Fibroblast of pulmonary artery (primary cell): ENCODE data around the gene FCHO2.
A peak's percentile ranks its signal among the peaks of the same experiment; 100 is the strongest.
"Not testable (repeated sequence)": the region's sequence is repeated elsewhere in the genome, so short reads cannot be mapped to it uniquely, and the experiment has no call there.

ENCODE experiments used
- DNase-seq: peaks from one replicate; pipeline ENCODE4 v3.0.0-alpha.2; 2010; ENCODE audit warnings: low read depth
- H3K4me3 ChIP-seq: replicated peaks from 2 replicates; pipeline ENCODE4 v1.5.1; 2011; ENCODE audit warnings: low read depth, mild to moderate bottlenecking, control low read depth, low read length, moderate library complexity
- TF ChIP-seq, protein P1 (sequence below): IDR thresholded peaks from 2 replicates; pipeline ENCODE4 v1.5.1; 2011; ENCODE audit warnings: mild to moderate bottlenecking, control low read depth, low read length, inconsistent platforms; ENCODE audit errors: missing control alignments

The FCHO2 gene

DNA sequence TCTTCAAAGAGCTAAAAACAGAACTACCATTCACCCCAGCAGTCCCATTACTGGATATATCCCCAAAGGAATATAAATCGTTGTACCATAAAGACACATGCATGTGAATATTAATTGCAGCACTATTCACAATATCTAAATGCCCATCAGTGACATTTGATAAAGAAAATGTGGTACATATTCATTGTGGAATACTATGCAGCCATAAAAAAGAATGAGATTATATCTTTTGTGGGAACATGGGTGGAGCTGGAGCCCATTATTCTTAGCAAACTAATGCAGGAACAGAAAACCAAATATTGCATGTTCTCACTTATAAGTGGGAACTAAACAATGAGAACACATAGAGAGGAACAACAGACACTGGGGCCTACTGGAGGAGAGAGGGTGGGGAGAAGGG lies 38.7 kb downstream of the FCHO2 start:
- no peak for DNase-seq
- no peak overlapping the region for H3K4me3 ChIP-seq
- TF ChIP-seq, protein P1, sequence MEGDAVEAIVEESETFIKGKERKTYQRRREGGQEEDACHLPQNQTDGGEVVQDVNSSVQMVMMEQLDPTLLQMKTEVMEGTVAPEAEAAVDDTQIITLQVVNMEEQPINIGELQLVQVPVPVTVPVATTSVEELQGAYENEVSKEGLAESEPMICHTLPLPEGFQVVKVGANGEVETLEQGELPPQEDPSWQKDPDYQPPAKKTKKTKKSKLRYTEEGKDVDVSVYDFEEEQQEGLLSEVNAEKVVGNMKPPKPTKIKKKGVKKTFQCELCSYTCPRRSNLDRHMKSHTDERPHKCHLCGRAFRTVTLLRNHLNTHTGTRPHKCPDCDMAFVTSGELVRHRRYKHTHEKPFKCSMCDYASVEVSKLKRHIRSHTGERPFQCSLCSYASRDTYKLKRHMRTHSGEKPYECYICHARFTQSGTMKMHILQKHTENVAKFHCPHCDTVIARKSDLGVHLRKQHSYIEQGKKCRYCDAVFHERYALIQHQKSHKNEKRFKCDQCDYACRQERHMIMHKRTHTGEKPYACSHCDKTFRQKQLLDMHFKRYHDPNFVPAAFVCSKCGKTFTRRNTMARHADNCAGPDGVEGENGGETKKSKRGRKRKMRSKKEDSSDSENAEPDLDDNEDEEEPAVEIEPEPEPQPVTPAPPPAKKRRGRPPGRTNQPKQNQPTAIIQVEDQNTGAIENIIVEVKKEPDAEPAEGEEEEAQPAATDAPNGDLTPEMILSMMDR, result no peak

DNA sequence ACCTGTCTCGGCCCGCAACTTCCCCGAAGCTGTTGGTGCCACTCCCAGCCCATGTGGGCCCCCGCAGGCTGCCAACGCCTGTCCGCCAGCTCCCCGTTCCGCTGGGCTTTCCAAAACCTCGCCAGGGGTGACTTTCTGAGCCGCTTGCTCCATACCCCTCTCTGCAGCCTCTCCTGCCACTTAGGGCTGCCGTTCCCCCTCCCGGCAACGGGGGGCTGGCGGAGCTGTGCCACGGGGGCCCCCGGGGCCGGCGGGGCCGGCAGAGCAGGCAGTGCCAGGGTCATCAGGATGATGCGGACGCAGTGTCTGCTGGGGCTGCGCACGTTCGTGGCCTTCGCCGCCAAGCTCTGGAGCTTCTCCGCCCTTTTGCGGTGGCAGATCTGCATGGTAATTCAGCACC lies 40.8 kb downstream of the FCHO2 start:
- DNase-seq, result no peak
- TF ChIP-seq, protein P1, result no peak
- H3K4me3 ChIP-seq, result no peak overlapping the region

DNA sequence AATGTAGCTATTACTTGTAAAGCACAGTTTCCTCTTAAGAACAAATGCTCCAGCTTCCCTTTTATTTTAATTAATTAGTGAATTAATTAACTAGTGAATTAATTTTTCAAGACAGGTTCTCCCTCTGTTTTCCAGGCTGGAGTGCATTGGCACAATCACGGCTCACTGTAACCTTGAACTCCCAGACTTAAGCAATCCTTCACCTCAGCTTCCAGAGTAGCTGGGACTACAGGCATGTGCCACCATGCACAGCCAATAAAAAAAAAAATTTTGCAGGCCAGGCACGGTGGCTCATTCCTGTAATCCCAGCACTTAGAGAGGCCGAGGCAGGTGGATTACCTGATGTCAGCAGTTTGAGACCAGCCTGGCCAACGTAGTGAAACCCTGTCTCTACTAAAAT lies 44.1 kb downstream of the FCHO2 start:
- no peak for DNase-seq
- TF ChIP-seq, protein P1, result no peak
- H3K4me3 ChIP-seq, result no peak overlapping the region

GRCh38 chr5:73005886-73006285 lies 50.0 kb downstream of the FCHO2 start:
- DNase-seq, result peak; percentile 11
- no peak overlapping the region for H3K4me3 ChIP-seq

DNA sequence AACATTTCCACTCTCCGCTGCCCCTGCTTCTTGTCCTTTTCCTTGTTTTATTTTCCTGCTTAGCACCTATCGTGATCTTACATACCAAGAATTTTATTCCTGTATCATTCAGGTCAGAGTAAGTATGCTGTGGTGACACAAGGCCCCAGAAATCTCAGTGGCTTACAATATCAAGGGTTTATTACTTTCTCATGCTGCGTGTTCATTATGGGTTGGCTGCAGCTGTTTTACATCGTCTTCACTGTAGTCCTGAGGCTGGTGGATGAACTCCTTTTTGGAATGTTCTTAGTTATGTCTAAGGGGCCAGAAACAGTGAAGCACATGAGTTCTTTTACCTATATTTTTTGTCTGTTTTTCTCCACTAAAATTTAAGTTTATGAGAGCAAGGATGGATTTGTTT lies 51.2 kb downstream of the FCHO2 start:
- TF ChIP-seq, protein P1, result no peak
- DNase-seq, result no peak
- H3K4me3 ChIP-seq, result no peak overlapping the region

More at GRCh38 chr5:73005886-73006285, 50.0 kb downstream of the FCHO2 start:
- TF ChIP-seq, protein P1, result no peak

DNA sequence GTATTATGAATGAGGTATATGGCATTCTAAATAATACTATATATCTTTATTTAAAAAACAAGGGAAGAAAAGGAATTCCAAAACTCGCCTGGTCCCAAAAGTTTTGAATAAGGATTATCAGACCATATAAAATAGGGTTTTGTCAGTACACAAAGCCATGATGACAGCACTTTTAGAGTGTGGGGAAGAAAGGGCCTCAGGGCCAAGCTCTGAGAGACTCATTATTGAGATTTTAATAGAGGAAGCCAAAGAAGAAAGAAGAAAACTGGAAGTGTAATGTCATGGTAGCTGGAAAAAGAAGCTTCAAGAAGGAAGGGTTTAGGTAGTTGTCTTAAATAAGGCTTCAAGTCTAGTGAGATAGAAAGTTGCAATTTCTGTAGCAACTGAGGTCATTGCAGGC lies 53.0 kb downstream of the FCHO2 start:
- TF ChIP-seq, protein P1, result no peak
- H3K4me3 ChIP-seq, result no peak overlapping the region
- no peak for DNase-seq

GRCh38 chr5:73011612-73012011 lies 55.8 kb downstream of the FCHO2 start:
- not testable (repeated sequence) for H3K4me3 ChIP-seq, DNase-seq
